PC-9 (cell line): Measurements from ENCODE around the gene SH3PXD2A. TPM values are rescaled to one million over a fixed set of nuclear protein-coding genes. Genes with fewer than 3 reads are reported as not detected.

ENCODE experiments used
- BruUV-seq: library from RNA; stranded (reverse); fragments of 400-500 nt; replicated peaks from 2 replicates; lab custom pipeline; 2021; lab: Mats Ljungman, UMichigan
- CTCF ChIA-PET: fragments of 300-600 bp; sonication (Branson Sonifier 250); formaldehyde crosslinking; loops from one replicate; lab custom pipeline; 2022; ENCODE audit warnings: antibody characterized with exemption; lab: Charles Lee
- POLR2A ChIA-PET: fragments of 300-600 bp; sonication (Branson Sonifier 250); formaldehyde crosslinking; loops from one replicate; lab custom pipeline; 2022; ENCODE audit warnings: antibody characterized with exemption; ENCODE audit not compliant: unreplicated experiment; lab: Charles Lee
- DNase-seq, 2 experiments: peaks; one replicate each; pipeline versions ENCODE4 v3.0.0 to v3.0.0-alpha.2; 2015 to 2022; ENCODE audit warnings: mixed read lengths in 1 of 2
- H2AFZ ChIP-seq: fragments of 200-600 bp; sonication (generic); 2 replicates; pipeline ENCODE4 v1.8.1; 2017; ENCODE audit warnings: antibody characterized with exemption
- H3F3A ChIP-seq: fragments of 200-600 bp; sonication (generic); 2 replicates; pipeline ENCODE4 v1.8.1; 2017; ENCODE audit warnings: antibody characterized with exemption, mild to moderate bottlenecking, low read depth; ENCODE audit not compliant: insufficient read depth
- H3K27ac ChIP-seq: fragments of 200-600 bp; sonication (generic); 2 replicates; pipeline ENCODE4 v1.6.1; 2016; ENCODE audit warnings: mixed run types
- H3K27me3 ChIP-seq: fragments of 200-600 bp; sonication (generic); 2 replicates; pipeline ENCODE4 v1.6.1; 2016; ENCODE audit warnings: low read depth, mixed run types; ENCODE audit not compliant: insufficient read depth
- H3K36me3 ChIP-seq: fragments of 200-600 bp; sonication (generic); 2 replicates; pipeline ENCODE4 v1.6.1; 2016; ENCODE audit warnings: low read depth, mixed run types
- H3K4me1 ChIP-seq: fragments of 200-600 bp; sonication (generic); replicated peaks from 2 replicates; pipeline ENCODE4 v1.6.1; 2016; ENCODE audit warnings: mixed run types; ENCODE audit not compliant: insufficient read depth
- H3K4me2 ChIP-seq: fragments of 200-600 bp; sonication (generic); 2 replicates; pipeline ENCODE4 v1.6.1; 2017; ENCODE audit warnings: mixed run types
- H3K4me3 ChIP-seq: fragments of 200-600 bp; sonication (generic); 2 replicates; pipeline ENCODE4 v1.6.1; 2016; ENCODE audit warnings: mixed run types
- H3K79me2 ChIP-seq: fragments of 200-600 bp; sonication (generic); 2 replicates; pipeline ENCODE4 v1.6.1; 2017; ENCODE audit warnings: low read depth, mixed run types
- H3K9me2 ChIP-seq: fragments of 200-600 bp; sonication (generic); 2 replicates; pipeline ENCODE4 v1.8.1; 2017; ENCODE audit warnings: mild to moderate bottlenecking; ENCODE audit not compliant: insufficient read depth
- H3K9me3 ChIP-seq: fragments of 200-600 bp; sonication (generic); 2 replicates; pipeline ENCODE4 v1.8.1; 2016; ENCODE audit warnings: low read depth; ENCODE audit not compliant: insufficient read depth
- H4K20me1 ChIP-seq: fragments of 200-600 bp; sonication (generic); 2 replicates; pipeline ENCODE4 v1.8.1; 2017; ENCODE audit not compliant: insufficient read depth
- EZH2 ChIP-seq: fragments of 200-600 bp; sonication (generic); IDR thresholded peaks from 2 replicates; pipeline ENCODE4 v1.8.0; 2017; ENCODE audit warnings: antibody characterized with exemption, low read depth
- intact Hi-C: fragments of 100-400 bp; cut with micrococcal nuclease; formaldehyde crosslinking; loops from one replicate; pipeline ENCODE4 v1.10.0; 2022; ENCODE audit not compliant: unreplicated experiment
- total RNA-seq: library from RNA; stranded (reverse); gene quantifications from 2 replicates; pipeline ENCODE4 v1.2.3, GENCODE V29; 2021
- TF ChIP-seq, protein P1 (sequence below): fragments of 200-600 bp; sonication (generic); conservative IDR thresholded peaks from 2 replicates; pipeline ENCODE4 v1.6.1; 2017; ENCODE audit warnings: mixed run types, antibody characterized with exemption, mild to moderate bottlenecking, moderate library complexity

The SH3PXD2A gene
- total RNA-seq, 1 experiment from 2014 or later: 12.5 TPM

DNA sequence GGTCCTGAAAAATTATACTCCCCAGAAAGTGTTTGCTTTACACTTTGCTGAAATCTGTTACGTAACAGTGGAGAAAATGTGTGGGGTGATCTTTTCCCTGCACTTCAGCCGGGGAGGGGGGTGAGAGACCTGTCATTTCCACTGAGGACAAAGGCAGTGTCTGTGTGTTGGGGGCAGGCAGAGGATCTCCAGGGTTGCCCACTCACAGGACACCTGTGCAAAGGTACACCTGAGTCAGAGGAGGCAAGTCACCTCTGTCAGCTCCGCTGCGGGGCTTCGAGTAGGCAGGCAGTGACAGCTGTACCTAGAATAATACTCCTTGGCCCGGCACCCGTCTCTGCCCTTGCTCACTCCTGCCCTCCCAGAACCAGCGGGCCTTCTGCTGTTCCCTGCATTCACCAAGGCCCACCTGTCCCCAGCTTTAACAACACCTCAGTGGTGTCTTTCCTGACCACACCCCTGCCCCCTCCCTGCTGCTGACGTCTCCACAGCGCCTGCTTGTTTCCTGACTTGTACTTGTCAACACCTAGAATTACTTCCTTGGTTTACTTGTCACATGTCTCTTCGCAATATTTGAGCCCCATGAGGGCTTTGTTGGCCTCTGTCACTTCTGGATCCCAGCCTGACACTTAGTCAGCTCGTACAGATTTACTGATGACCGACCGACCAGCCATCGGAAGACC lies 202.6 kb downstream of the SH3PXD2A start:
- ChIA-PET CTCF (no interaction called here), POLR2A (no interaction called here)
- TF ChIP-seq EZH2: no peak
- TF ChIP-seq, protein P1, sequence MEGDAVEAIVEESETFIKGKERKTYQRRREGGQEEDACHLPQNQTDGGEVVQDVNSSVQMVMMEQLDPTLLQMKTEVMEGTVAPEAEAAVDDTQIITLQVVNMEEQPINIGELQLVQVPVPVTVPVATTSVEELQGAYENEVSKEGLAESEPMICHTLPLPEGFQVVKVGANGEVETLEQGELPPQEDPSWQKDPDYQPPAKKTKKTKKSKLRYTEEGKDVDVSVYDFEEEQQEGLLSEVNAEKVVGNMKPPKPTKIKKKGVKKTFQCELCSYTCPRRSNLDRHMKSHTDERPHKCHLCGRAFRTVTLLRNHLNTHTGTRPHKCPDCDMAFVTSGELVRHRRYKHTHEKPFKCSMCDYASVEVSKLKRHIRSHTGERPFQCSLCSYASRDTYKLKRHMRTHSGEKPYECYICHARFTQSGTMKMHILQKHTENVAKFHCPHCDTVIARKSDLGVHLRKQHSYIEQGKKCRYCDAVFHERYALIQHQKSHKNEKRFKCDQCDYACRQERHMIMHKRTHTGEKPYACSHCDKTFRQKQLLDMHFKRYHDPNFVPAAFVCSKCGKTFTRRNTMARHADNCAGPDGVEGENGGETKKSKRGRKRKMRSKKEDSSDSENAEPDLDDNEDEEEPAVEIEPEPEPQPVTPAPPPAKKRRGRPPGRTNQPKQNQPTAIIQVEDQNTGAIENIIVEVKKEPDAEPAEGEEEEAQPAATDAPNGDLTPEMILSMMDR: no peak
- Histone ChIP-seq H3K4me2 (no peak overlapping the region), H3K27ac (no peak overlapping the region), H3K4me3 (no peak overlapping the region), H3K9me2 (no peaks in the 10 kb centered on the region), H3K27me3 (no peaks in the 10 kb centered on the region), H3F3A (no peaks in the 10 kb centered on the region), H3K36me3 (no peaks in the 10 kb centered on the region), H2AFZ (no peak overlapping the region), H3K79me2 (no peaks in the 10 kb centered on the region), H3K4me1 (no peaks in the 10 kb centered on the region), H4K20me1 (no peaks in the 10 kb centered on the region), H3K9me3 (no peaks in the 10 kb centered on the region)
- BruUV-seq: no TSS peak
- no peak for DNase-seq
- intact Hi-C loops: loop anchor here (5.0 kb wide), 1 partner anchor 625 kb away; no protein-coding TSS in a partner anchor

DNA sequence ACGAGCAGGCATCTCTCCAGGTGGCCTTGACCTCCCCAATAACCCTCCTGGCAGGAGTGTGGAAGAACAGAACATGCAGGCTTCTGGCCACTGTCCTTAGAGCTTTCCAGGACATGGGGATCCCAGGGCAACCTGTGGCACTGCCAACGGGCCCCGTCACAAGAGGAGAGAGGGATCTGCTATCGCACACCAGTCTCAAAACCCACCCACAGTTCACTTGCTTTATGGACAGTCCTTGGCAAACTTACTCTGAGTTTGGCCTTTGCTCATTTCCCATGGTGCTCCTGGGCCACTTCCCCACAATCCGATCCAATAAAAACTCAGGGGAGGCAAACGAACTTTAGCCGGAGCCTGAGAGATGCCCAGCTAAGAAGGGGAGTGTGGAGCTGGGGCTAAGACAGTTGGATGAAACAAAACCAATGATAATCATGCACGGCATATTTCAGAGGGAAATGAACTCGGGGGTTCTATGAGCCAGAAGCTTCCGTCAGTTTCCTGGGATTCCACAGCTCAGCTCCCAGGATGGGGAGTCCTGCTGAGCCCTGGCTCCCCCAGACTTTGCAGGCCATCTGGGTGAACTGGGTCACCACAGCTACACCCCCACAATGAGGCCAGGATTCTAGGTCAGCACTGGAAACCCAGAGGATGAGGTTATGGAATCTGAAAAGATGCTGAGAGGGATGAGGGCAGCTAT lies 203.4 kb downstream of the SH3PXD2A start:
- Histone ChIP-seq H3K9me3 (no peaks in the 10 kb centered on the region), H3F3A (no peaks in the 10 kb centered on the region), H2AFZ (no peak overlapping the region), H3K79me2 (no peaks in the 10 kb centered on the region), H3K9me2 (no peaks in the 10 kb centered on the region), H3K4me3 (no peak overlapping the region), H3K4me1 (no peaks in the 10 kb centered on the region), H3K27ac (no peak overlapping the region), H3K36me3 (no peaks in the 10 kb centered on the region), H3K27me3 (no peaks in the 10 kb centered on the region), H4K20me1 (no peaks in the 10 kb centered on the region), H3K4me2 (no peak overlapping the region)
- ChIA-PET CTCF (no interaction called here), POLR2A (no interaction called here)
- no peak for TF ChIP-seq EZH2
- TF ChIP-seq, protein P1: no peak
- intact Hi-C loops: loop anchor here (5.0 kb wide), 1 partner anchor 625 kb away; no protein-coding TSS in a partner anchor
- BruUV-seq: no TSS peak
- no peak for DNase-seq

DNA sequence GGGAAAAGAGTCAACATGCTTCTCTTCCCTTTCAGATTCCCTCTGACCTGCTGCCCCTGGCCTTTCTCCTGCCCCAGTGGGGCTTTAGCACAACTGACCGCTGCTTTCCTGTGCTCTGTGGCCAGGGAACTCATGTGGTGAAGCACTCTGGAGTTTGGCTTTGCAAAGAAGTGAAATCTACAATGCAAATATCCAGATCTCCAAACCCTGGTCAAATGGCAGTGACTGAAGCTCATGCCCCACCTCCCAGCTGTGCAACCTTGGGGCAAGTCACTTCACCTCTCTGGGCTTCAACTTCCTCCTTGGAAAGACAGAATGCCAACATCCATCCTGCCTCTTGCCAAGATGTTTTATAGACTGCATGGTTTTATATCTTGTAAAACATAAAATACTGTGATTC lies 204.0 kb downstream of the SH3PXD2A start:
- Histone ChIP-seq H3K9me3 (no peaks in the 10 kb centered on the region), H3K9me2 (no peaks in the 10 kb centered on the region), H3K79me2 (no peaks in the 10 kb centered on the region), H3F3A (no peaks in the 10 kb centered on the region), H3K27me3 (no peaks in the 10 kb centered on the region), H3K4me2 (no peak overlapping the region), H2AFZ (no peak overlapping the region), H4K20me1 (no peaks in the 10 kb centered on the region), H3K4me1 (no peaks in the 10 kb centered on the region), H3K36me3 (no peaks in the 10 kb centered on the region), H3K4me3 (no peak overlapping the region), H3K27ac (no peak overlapping the region)
- no peak for DNase-seq
- CTCF ChIA-PET: no interaction called here
- POLR2A ChIA-PET: no interaction called here
- no TSS peak for BruUV-seq
- no peak for TF ChIP-seq EZH2
- TF ChIP-seq, protein P1: no peak
- intact Hi-C loops: loop anchor here (5.0 kb wide), 1 partner anchor 624 kb away; no protein-coding TSS in a partner anchor
